Measurements from ENCODE around the gene SMIM45.

GRCh38 chr22:42007922-42008321 lies 56.0 kb downstream of the SMIM45 start:
- no peak for TF ChIP-seq POLR2A (IDR thresholded peaks at IDR 0.05)
- TF ChIP-seq POLR2AphosphoS5 (IDR thresholded peaks at IDR 0.05): no peak
- no peak for TF ChIP-seq CTCF (IDR thresholded peaks at IDR 0.05)

Data from suprapubic skin (tissue), 4 donors.